Measurements from ENCODE around the gene ELK3.

Gene ELK3

GRCh38 chr12:96189781-96190180 is 4.4 kb upstream of the ELK3 start:
- DNase-seq: peak in 1 of 3 experiments; percentile 36

DNA sequence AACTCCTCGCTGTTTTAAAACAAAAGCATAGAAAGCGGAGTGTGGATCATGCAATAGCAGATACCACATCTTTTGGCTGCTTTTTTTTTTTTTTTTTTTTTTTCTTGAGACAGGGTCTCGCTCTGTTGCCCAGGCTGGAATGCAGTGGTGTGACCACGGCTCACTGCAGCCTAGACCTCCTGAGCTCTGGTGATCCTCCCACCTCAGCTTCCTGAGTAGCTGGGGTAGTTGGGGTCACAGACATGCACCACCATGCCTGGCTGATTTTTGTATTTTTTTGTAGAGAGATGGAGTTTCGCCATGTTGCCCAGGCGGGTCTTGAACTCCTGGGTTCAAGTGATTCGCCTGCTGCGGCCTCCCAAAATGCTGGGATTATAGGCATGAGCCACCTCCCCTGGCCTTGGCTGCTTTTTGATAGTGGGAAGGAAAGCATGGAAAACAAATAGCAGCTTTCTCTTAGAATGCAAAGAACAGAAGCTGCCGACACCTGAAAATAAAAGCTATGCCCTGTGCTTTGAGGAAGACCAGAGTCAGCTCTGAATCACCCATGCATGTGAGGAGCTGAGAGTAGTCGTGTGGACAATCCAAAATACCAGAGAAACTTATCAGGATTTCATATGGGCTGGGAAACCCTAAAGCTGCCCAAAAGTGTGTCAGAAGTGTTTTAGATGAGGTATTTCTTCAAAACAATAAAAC is 3.6 kb upstream of the ELK3 start:
- DNase-seq: no peak

- DNase-seq: no peak
These were observed 1.1 kb upstream of the ELK3 start for GRCh38 chr12:96192926-96193573.

DNA sequence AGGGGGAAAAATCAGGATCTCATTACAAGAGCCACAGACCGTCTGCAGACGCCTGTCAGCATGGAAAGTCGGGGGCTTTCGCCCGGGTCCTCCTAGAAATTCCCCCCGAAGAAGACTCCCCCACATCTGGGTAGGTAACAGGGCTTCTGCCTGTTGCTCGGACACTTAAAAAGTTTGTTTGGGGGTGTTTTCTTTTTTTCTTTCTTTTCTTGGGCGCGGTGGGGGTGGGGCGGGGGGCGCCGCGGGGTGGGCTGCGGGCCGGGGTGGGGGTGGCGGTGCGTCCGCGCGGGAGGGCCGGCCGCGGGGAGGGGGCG is 358 bp downstream of the ELK3 start:
- DNase-seq: no peak

- DNase-seq: peak in 2 of 3 experiments; percentile 39 to 56
These were observed 1.0 kb downstream of the ELK3 start for GRCh38 chr12:96194971-96195844.

GRCh38 chr12:96195845-96196451 is 1.8 kb downstream of the ELK3 start:
- DNase-seq: peak in 1 of 3 experiments; percentile 33

GRCh38 chr12:96196781-96197180 is 2.6 kb downstream of the ELK3 start:
- no peak for DNase-seq

DNA sequence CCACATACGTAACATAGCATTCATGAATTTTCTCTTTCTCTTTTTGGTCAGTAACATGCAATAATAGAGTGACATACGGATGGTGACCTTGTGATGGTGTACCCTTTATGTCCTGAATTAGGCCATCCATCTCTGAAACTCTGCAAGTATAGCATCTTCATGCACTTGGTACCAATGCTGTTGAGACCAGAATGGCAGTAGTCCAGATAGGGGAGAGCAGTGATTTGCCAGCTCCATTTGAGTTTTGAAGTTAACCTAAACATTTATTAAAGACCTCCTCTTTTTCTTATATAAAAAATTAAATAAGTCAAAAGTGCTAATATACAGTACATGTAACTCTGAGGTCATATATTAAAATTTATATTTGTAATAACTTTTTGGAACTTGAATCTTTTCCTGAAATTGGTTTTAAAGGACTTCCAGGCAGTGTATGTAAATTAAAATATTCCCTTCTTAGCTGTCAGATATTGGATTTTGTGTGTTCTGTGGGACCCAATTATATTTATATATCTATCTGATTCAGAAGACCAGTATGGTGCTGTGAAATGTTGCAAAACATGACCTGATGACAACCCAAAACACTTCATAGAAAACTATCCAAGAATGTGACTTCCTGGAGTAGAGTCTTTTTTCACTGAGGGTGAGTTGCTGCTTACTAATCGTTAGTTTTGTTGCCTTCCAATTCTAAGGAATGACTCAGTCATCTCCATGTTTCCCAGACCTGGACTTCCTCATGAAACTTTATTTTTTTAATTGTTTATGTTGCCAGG is 3.5 kb downstream of the ELK3 start:
- no peak for DNase-seq

DNA sequence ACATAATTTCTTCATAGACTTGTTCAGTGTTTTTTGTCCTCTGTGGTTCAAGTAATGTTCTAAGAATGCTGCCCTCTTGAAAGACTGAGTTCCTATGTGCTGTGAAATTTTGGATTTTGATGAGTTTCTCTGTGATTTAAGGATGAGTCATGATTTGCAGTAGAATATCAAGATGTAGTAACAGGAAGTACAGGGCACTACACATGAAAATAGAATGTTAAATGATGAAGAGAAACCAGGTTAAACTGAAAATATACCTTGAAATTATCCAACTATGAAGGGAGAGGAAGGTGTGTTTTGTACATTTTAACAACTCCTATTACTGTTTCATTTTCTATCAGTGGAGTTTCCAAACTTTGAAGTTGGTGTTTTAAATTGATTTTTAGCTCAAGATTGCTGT is 4.8 kb downstream of the ELK3 start:
- no peak for DNase-seq

GRCh38 chr12:96199464-96199863 is 5.3 kb downstream of the ELK3 start:
- DNase-seq: no peak

DNA sequence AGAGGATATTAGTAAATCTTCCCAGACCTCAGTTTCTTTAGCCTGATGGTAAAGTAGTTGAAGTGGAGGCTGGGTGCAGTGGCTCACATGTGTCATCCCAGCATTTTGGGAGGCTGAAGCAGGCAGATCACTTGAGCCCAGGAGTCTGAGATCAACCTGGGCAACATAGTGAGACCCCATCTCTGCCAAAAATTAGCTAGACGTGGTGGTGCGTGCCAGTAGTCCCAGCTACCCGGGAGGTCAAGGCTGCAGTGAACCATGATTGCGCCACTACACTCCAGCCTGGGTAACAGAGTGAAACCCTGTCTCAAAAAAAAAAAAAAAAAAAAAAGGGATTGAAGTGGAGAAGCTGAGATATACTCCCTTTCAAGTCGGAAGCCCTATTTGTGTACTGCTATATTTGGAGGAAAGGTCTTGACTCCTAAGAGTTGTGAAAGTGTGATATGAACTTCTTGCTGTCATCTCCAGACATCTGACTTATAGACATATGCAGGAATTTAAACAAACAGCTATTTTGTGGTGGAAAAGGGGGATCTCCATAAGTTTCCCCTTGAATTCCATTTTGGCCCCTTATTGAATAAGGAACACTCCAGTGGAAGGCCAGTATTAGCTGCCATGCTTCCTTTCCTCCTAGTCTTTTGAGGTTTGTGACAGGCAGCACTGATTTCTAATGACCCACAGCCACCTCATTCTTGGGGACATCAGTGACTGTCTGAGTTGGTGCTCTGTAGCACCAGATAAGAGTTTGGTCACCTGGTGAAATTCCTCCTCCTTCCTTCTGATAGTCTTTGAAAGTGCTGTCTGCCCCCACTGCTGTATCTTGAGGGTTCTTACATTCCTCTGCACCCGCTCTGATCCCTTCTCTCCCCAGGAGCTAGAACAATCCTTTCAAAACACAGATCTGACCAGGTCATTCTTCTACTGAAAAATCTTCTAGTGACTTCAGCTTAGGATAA is 7.4 kb downstream of the ELK3 start:
- no peak for DNase-seq

GRCh38 chr12:96204381-96204780 is 10.2 kb downstream of the ELK3 start:
- DNase-seq: no peak

DNA sequence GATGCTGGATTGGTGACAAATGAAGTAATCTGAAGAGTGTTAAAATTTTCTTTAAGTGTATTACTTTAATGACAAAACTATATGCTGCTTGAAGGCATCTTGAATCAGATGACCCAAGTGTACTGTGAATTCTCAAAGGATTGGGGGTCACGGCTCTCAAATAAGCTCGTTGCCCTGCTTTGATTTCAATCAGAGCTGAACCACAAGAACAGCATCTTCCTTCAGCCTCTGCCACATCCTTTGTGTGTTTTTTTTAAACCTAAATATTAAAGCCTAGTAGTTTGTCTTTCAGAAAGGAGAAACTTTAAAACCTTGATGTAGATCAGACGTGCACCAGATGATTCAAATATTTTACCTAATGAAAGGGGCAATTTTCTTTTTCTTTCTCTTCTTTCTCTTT is 11.7 kb downstream of the ELK3 start:
- no peak for DNase-seq

- DNase-seq: no peak
These were observed 12.9 kb downstream of the ELK3 start for GRCh38 chr12:96206936-96207662.

DNA sequence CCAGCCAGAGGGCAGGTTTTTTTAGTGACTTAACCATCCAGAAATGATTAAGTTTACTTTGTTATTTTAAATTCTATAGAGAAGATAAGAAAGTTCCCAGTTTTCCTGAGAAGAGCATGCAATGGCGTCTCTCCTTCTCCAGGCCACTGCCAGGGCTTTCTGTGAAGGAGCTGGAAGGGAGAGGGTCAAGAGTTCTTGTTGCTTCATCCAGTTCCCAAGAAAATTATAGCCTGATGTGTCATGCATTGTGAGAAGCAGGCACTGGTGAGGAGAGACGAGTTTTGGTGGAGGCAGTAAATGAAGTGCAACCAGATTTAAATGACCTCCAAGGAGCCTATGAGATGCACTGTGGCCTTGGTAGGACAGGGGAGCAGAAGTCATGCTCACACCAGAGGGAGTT is 14.2 kb downstream of the ELK3 start:
- DNase-seq: no peak

- DNase-seq: peak in 1 of 3 experiments; percentile 19
These were observed 14.8 kb downstream of the ELK3 start for GRCh38 chr12:96208801-96209549.

DNA sequence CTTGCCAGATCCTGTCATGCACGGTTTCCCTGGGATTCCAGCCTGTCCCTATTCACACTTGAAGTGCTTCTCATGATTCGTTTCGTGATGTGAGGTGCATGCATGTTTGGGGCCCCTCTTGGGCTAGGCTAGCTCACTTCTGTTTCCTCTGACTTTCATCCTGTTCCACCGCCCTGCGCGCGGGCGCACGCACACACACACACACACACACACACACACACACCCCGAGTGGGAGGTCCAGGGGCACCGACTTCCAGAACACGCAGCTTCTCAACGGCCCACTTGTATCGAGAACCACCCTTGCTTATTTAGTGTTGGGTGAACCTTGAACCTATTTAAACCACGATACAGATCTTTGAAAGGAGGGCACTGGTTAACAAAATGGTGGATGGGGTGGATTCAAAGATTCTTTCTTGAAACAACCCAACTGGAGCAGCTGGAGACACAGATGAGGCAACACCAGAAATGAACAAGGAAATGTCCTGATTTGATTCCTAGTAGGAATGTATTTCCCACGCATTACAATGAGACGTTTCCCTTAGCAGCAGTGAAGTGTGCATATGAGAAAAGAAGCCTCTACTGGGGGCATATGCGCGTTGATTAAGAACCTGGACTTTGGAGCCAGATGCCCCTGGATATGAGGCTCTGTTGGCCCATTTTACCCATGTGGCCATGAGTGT is 16.3 kb downstream of the ELK3 start:
- no peak for DNase-seq

DNA sequence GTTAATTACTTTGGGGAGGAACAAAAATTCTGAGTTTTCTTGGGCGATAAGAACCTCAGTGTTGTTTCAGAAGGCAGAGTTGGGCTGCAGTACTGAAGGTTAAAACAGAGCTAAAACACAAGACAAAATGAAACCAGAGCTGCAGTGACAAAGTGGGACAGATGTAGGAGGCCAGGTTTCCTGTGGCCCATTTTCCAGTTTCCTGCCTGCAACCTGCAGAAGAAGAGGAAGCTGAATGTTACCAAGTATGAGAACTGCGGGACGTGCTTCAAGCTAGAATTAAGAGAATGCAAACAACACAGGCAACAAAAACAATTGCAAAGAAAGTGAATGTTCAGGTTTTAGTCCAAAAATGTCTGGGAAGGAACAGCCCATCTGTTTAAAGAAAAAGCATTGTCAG is 17.8 kb downstream of the ELK3 start:
- DNase-seq: no peak
